GM19452 (cell line): ENCODE data around the gene FAM98C.
"Not testable (repeated sequence)": the region's sequence is repeated elsewhere in the genome, so short reads cannot be mapped to it uniquely, and the experiment has no call there.

ENCODE experiments used
- ATAC-seq: cut with Tn5 transposase; IDR thresholded peaks from one replicate; pipeline ENCODE4 v1.9.1; 2021; ENCODE audit not compliant: unreplicated experiment

Gene FAM98C

DNA sequence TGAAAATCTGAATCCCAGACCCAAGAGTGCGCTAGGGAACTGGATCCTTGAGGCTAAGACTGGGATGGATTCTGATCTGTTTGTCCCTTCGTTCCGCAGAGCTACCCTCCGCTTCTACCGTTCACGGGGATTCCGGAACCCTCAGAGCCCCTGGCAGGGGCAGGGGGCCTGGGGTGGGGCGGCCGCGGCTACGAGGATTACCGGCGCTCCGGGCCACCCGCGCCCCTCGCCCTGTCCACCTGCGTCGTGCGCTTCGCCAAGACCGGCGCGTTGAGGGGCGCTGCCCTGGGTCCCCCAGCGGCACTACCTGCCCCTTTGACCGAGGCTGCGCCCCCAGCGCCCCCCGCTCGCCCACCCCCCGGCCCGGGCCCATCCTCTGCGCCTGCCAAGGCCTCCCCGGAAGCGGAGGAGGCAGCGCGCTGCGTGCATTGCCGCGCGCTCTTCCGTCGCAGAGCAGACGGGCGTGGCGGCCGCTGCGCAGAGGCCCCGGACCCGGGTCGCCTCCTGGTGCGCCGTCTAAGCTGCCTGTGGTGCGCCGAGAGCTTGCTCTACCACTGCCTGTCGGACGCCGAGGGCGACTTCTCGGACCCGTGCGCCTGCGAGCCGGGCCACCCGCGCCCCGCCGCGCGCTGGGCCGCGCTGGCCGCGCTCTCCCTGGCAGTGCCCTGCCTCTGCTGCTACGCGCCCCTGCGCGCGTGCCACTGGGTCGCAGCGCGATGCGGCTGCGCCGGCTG, 7.3 kb upstream of the FAM98C start:
- ATAC-seq, result no peak

DNA sequence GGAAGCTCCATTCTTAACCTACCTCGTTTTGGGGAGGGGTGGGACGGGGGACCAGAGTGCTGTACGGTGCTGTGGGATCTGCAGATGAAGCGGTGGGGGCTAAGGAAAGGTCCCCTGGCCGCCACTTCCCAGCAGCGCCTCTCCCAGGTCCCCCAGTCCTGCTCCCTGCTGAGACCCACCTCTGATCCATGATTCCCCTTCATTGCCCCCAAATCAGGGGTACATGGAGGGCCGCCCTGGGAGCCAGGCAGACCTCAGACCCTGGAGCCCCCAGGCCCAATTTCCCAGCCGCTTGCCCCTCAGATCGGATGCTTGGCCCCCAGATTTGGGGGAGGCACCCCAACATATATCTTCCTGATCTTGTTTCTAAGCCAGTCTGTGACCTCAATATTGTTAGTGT, 3.8 kb upstream of the FAM98C start:
- ATAC-seq, result no peak

DNA sequence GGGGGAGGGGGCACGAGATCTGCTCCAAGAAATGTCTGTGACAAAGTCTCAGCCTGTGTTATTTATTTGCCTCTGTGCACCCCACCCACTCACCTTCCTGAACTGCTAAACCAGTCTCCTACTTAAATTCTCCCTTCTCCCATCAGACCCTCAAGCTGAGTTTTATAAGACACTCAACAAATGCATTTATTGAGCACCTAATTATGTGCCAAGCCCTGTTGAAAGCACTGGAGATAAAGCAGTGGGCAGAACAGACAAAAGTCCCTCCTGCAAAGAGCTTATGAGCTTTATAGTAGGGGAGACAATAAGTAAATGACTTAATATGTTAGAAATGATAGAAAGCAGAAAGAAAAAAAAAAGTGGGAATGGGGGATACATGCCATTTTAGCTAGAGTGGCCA, 3.4 kb upstream of the FAM98C start:
- ATAC-seq, result no peak

DNA sequence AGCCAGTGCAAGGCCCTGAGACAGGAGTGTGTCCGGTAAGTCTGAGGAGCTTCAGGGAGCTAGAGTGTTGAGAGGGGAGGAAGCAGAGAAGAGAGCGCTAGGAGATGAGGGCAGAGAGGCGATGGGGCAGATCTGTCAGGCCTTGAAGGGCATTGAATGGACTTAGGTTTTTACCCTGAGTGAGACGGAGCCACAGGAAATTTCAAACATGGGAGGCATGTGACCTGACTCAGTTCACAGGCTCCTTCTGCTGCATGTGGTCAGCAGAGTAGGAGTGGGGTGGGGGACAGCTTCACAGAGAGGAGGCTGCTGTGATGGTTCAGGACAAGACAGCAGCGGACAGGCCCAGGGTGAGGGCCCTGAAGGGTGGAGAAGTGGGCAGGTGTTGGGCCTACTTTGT, 2.5 kb upstream of the FAM98C start:
- ATAC-seq, result no peak

DNA sequence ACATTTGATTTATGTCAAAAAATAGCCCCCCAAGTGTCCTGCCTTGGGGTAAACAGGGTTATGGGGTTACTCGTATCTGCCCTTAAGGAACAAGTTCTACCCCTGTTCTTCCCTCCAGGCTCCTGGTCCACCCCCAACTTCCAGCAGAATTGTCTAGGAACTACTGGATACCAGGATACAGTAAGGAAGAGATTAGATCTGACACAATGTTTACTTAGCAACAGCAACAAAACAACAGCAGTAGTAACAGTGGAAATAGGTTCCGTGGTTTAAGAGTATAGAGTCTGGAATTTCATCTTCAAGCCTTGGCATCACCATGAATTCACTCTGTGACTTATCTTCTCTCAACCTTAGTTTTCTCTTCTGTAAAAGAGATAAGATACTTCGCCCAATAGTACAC, 1.7 kb upstream of the FAM98C start:
- ATAC-seq, result no peak

DNA sequence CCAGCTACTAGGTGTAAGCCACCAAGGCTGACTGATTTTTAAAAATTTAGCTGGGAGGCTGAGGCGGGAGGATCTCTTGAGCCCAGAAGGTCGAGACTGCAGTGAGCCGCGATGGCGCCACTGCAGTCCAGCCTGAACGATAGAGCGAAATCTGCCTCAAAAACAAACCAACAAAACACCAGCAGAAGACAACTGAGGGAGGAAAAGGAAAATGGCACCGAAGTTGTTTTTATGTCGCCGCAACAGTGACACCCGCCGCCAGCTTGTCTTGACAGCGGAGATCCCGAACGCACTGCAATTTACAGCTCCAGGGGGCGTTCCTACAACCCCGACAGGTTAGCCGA, 298 bp upstream of the FAM98C start:
- ATAC-seq, result no peak

DNA sequence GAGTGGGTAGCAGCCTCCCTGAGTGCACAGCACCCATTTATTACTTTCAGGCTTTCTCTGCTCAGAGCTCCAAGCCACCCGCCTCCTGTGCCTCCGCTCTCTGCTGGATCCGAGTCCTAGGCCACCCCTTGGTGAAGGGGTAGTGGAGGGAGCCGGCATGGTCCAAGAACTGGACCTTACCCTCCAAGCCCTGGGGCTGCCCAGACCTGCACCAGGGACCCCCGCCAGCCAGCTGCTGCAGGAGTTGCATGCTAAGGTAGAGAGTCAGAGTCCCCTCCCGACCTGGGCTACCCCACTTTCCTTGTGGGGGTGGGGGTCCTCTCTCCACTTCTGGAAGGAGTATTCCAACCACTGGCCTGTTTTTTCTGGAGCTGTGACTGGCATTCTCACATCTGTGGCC, 2.0 kb downstream of the FAM98C start:
- no peak for ATAC-seq

DNA sequence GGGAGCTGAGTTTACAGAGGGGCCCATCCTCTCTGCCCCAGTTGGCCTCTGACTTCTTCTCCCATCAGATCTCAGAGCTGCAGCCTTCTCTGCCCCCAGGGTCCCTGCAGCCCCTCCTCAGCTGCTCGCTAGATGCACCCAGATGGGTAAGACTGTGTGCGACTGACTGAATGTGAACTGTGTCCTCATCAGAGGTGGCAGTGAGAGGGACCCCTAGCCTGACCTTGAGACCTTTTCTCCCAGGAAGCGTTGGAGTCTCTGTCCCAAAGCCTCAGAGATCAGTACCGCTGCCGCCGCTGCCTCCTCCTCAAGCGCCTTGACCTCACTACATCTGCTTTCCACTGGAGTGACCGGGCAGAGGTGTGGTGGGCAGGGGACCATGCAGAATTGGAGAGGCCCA, 2.4 kb downstream of the FAM98C start:
- no peak for ATAC-seq

DNA sequence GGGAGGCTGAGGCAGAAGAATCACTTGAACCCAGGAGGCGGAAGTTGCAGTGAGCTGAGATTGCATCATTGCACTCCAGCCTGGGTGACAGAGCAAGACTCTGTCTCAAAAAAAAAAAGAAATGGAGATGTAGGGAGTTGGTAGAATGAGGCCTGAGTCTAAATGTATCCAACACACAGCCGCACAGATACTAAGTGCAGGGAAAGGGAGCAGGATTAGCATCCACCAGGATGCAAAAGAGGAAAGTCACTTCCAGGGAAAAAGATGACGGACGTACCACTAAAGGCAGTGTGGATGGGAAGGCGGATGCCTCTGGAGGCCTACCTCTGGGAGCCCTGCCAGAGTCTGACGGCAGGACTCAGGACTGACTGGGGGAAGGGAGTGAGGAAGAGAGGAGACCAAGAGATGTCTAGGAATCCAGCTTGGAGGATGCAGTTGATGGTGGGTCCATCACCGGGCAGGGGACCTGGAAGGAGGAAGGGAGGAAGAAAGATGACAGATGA, 6.8 kb downstream of the FAM98C start:
- ATAC-seq, result no peak

DNA sequence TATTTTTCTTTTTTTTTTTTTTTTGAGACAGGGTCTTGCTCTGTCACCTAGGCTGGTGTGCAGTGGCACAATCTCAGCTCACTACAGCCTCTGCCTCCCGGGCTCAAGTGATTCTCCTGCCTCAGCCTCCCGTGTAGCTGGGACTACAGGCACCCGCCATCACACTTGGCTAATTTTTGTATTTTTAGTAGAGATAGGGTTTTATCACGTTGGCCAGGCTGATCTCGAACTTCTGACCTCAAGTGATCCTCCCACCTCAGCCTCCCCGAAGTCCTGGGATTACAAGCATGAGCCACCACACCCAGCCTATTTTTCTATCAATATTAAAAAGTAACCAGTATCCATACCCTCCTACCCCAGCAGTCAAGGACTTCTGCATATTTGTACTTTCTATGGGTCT, 7.5 kb downstream of the FAM98C start:
- ATAC-seq, result not testable (repeated sequence)

DNA sequence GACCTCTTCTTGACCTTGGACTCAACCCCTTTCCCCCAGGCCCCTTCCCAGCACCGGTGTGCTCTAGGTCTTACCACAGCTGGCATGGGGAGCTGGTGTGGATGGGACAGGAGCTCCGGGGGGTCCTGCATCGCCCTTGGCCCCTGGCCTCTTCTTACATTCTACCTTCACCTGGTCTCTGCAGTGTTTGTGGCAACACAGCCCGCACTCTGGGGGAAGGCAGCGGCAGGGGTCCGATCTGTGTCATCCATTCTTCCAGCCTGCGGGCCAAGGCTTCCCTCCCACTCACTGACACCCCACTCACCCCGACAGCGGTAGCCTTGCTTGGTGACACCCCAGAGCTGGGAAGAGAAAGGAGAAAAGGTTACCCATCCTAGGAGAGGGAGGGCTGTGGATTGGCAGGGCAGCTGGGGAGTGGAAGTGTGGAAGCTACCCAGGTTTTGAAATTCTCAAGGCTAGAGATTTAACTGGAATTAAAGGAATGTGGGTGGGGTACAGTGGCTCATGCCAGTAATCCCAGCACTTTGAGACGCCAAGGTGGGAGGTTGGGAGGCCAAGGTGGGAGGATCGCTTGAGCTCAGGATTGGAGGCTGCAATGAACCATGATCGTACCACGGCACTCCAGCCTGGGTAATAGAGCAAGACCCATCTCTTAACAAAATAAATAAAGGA, 8.3 kb downstream of the FAM98C start:
- ATAC-seq, result no peak

DNA sequence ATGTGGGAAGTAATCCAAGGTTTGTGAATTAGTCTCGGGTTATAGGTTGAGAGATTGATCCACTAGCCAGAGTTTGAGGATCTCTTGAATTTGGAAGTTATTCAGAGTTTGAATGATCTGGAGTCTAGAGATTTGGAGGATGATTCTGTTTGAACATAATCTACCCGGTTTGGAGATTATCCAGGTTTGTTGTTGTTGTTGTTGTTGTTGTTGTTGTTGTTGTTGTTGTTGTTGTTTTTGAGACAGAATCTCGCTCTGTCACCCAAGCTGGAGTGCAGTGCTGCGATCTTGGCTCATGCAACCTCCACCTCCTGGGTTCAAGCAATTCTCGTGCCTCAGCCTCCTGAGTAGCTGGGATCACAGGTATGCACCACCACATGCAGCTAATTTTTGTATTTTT, 9.0 kb downstream of the FAM98C start:
- not testable (repeated sequence) for ATAC-seq

DNA sequence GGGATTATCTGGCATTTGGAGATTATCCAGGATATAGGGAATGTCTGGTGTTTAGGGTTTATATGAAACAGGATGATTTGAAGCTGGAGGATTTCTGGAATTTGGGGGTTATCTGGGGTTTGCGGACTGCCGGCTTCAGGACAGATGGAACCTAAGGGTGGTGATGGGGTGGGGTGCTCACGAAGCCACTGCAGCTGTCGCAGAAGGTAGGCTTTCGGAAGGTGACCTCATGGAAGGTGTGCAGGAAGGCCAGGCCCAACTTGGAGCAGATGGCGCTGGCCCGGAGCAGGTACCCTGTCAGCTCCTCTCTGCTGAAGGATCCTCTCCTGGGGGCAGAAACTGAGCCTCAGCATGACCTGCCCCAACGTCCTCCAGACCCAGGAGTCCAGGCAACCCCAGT, 9.6 kb downstream of the FAM98C start:
- no peak for ATAC-seq

DNA sequence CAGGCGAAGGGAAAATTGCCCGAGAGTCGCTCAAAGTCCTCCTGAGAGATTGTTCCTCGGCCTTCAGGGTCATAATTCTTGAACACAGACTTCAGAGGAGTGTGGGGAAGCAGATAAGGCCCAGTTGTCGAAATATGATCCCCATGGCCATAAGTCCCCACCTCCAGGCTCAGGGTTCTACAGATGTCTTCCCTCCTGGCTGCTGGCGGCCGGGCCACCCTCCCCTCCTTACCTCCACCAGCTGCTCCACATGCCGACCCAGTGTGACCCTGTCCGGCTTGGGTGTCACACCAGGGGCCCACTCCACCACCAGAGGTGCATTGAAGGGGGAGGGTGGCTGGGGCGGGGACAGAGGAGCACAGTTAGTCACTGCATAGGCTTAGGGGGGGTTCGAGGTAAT, 10.1 kb downstream of the FAM98C start:
- no peak for ATAC-seq

DNA sequence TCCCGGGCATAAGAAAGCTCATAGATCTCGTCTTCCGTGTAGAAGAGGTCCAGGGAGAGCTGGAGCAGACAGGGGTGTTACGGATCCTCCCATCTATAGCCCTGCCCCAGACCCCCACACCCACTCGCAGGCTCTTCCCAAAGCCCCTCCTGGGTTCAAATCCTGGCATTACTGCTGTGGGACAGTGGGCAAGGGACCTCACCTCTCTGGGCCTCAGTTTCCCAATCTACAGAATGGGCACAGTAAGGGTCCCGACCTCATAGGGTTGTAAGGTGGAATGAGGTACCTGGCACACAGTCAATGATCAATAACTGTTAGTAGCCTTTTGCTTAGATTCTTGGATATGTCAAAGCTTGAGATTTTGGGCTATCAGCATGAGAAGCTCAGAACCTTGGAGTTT, 10.5 kb downstream of the FAM98C start:
- ATAC-seq, result no peak

DNA sequence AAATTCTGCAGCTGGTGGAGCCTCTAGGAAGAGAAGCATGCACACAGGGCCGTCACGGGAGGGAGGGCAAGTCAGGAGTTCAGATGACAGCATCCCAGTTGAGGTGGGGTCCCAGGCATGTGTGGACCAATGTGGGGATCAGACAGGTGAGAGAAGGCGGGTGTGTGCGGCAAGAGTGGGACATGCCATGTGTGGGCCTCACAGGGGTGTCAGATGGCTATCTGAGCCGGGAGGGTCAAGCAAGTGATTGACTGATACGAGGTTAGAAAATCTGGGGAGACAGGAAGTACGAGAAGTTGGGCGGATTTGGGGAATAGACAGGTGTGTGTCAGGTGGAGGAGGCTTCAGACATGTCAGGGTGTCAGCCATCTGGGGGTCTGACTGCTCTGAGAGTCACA, 14.3 kb downstream of the FAM98C start:
- no peak for ATAC-seq

DNA sequence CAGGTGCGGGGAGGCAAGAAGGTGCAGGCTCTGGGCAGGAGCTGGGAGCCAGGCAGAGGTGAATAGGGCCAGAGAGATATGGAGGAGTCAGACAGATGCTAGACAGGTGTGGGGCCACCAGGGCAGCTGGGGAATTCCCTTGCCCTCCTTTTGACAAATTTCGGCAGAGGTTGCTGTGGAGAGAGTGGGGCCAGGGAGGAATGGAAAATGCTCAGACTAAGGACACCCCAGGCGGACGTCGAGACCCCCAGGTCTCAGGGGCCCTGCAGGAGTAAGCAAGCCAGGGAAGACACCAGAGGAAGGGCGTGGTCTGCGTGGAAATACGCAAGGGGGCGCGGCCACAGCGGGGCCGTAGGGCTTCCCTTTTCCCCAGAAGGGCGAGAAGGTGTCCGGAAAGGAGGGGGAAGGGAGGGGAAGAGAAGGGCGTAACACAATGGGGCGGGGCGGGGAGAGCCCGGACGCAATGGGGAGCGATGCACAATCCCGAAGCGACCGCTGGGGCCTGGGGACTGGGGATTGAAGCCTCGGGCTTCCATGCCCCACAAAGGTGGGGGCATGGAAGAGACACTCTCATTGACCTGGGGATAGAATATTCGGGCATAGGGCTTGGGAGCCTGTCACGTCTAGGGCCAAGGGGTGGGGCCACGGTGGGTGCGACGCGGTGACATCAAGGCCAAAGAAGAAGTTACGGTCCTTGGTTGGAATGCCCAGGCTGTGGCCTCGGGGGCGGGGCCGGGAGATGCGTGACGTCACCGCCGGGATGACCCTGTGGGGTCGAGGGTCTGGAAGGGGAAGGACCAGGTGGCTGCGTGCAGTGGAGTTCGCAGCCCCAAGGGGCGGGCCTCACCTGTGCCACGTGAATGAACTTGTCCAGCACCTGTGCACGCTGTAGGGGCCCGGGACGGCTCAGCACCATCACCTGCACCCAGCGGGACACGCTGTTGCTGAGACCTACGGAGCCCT, 14.9 kb downstream of the FAM98C start:
- no peak for ATAC-seq

DNA sequence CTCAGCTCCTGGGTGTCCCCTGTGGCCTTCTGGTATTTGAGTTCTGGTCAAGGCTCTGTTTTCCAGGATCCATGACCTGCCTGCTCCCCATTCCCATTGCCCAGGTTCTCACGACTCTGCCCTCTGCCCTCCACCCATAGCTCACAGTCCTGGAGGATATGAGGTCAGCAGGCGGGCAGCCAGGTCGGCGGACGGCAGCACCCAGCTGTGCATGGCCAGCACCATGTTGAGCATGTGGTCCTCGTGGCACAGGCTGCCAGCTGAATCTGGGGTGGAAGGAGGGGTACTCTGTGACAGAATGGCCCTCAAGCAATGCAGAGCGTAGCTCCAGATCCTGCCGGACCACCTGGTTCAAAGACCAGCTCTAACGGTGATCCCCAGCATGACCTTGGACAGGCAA, 18.0 kb downstream of the FAM98C start:
- no peak for ATAC-seq

DNA sequence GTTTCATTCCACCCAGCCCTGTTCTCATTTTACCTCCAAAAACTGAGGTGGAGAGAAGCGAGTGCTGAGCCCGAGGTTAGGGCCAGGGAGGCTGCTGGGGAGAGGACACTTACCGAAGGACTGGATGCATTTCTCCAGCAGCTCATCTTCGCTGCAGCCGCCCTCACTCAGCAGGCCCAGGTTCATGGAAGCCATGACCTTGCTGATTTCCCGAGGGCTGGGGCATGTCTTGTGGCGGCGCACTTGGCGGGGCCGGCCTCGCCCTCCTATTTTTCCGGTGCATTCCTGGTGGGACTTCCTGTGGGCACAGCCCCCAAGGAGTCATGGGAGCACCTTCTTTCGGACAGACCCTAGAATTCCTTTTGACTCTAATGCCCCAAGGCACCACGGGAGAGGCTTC, 19.0 kb downstream of the FAM98C start:
- no peak for ATAC-seq

DNA sequence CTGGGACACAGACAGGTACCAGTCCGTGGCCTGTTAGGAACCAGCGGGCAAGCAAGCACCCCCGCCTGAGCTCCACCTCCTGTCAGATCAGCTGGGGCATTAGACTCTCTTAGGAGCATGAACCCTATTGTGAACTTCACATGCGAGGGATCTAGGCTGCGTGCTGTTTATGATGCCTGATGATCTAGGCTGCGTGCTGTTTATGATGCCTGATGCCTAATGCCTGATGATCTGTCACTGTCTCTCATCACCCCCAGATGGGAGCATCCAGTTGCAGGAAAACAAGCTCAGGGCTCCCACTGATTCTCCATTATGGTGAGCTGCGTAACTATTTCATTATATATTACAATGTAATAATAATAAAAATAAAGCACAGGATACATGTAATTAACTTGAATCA, 19.5 kb downstream of the FAM98C start:
- ATAC-seq, result no peak

DNA sequence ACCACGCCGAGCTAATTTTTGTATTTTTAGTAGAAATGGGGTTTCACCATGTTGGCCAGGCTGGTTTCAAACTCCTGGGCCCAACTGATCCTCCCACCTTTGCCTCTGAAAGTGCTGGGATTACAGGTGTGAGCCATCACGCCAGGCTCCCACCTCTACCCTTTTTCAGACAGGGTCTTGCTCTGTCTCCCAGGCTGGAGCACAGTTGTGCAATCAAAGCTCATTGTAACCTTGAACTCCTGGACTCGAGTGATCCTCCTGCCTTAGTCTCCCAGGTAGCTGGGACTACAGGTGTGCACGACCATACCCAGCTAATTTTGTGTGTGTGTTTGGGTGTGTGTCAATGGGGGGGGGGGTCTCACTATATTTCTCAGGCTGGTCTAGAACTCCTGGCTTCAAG, 21.4 kb downstream of the FAM98C start:
- no peak for ATAC-seq
